GM12801 (cell line): ENCODE measurements around the gene STPG3.

Experiments used
- TF ChIP-seq, protein P1 (sequence below): IDR thresholded peaks from one replicate; pipeline ENCODE4 v1.5.1; 2011; ENCODE audit warnings: control low read depth; ENCODE audit not compliant: insufficient read length; ENCODE audit errors: extremely low read depth

Gene STPG3

GRCh38 chr9:137236936-137237421 is 14.1 kb upstream of the STPG3 start:
- TF ChIP-seq, protein P1, sequence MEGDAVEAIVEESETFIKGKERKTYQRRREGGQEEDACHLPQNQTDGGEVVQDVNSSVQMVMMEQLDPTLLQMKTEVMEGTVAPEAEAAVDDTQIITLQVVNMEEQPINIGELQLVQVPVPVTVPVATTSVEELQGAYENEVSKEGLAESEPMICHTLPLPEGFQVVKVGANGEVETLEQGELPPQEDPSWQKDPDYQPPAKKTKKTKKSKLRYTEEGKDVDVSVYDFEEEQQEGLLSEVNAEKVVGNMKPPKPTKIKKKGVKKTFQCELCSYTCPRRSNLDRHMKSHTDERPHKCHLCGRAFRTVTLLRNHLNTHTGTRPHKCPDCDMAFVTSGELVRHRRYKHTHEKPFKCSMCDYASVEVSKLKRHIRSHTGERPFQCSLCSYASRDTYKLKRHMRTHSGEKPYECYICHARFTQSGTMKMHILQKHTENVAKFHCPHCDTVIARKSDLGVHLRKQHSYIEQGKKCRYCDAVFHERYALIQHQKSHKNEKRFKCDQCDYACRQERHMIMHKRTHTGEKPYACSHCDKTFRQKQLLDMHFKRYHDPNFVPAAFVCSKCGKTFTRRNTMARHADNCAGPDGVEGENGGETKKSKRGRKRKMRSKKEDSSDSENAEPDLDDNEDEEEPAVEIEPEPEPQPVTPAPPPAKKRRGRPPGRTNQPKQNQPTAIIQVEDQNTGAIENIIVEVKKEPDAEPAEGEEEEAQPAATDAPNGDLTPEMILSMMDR = no peak

- TF ChIP-seq, protein P1 = no peak
Measured at GRCh38 chr9:137237759-137238726, 13.0 kb upstream of the STPG3 start.

- TF ChIP-seq, protein P1 = no peak
Measured at GRCh38 chr9:137240318-137240840, 10.7 kb upstream of the STPG3 start.

DNA sequence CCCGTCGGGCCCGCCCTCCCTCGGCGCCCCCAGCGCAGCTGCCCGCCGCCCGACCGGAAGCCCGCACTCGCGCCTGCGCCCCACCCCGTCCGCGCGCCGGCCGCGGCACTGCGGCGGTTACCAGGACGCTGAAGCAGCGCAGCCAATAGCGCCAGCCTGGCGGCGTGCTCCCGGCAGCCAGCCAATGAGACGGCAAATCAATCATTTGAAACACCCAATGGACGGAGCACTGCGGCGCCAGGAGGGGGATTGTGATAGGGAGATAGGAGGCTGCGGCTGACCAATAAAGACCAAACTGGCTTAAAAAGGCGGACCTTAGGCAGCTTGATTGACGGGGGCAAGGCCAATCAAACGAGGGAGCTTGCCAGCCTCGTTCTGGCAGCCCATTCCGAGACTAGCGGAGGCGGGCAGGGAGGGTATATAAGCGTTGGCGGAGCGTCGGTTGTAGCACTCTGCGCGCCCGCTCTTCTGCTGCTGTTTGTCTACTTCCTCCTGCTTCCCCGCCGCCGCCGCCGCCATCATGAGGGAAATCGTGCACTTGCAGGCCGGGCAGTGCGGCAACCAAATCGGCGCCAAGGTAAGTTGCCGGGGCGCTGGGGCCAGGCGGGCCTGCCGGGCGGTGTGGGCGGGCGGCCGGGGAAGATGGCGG is 10.1 kb upstream of the STPG3 start, which contains the start of gene TUBB4B:
TSS of gene TUBB4B (plus strand) at position 447 of the 649 bp plus-strand sequence. CDS start at position 521, 74 bp downstream.
- TF ChIP-seq, protein P1 = no peak

DNA sequence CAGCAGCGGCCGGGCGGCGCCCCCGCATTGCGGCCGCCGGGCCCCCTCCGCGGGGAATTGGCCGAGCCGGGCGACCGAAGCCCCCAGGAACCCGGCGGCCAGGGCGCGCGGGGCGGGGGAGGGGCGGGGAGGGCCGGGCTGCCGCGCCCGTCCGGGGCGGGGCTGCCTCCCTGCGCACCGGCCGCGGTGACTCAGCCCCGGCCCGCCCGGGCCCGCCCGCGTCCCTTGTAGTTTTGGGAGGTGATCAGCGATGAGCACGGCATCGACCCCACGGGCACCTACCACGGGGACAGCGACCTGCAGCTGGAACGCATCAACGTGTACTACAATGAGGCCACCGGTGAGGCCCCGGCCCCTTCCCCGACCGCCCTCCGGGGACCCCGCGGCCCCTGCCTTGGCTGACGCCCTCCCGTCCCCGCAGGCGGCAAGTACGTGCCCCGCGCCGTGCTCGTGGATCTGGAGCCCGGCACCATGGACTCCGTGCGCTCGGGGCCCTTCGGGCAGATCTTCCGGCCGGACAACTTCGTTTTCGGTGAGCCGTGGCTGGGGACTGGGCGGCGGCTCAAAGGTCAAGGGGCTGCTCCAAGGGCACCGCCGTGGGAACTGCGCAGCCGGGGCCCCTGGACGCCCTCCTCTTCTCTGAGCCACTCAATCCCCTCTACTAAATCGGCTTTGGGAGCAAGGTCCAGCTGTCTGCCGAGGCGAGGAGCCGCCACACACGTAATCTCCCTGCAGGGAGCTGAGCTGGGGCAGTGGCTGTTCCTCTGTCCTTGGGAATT is 9.4 kb upstream of the STPG3 start:
- TF ChIP-seq, protein P1 = no peak

- TF ChIP-seq, protein P1 = no peak
Measured at GRCh38 chr9:137242269-137243203, 8.6 kb upstream of the STPG3 start.
